IMR-90 (cell line): ENCODE data around the gene ITGB1BP1. TPM values are rescaled to one million over a fixed set of nuclear protein-coding genes. Genes with fewer than 3 reads are reported as not detected.

ENCODE experiments used
- ATAC-seq: fragments of 200-7000 bp; cut with Tn5 transposase; 2 replicates; pipeline ENCODE4 v1.9.1; 2020; ENCODE audit warnings: low read depth, mild to moderate bottlenecking, moderate library complexity
- BruUV-seq: library from RNA; stranded (reverse); fragments of 400-500 nt; replicated peaks from 2 replicates; lab custom pipeline; 2021; lab: Mats Ljungman, UMichigan
- CTCF ChIA-PET: fragments of 300-600 bp; formaldehyde crosslinking; extraction: SDS; loops from one replicate; lab custom pipeline; 2021; ENCODE audit warnings: antibody characterized with exemption; lab: Yijun Ruan, JAX
- POLR2A ChIA-PET: fragments of 300-600 bp; sonication (Branson Sonifier 250); formaldehyde crosslinking; loops from one replicate; lab custom pipeline; 2022; ENCODE audit warnings: antibody characterized with exemption; ENCODE audit not compliant: unreplicated experiment; lab: Charles Lee
- DNase-seq: peaks from one replicate; pipeline ENCODE4 v3.0.0; 2013
- H2AFZ ChIP-seq: replicated peaks from 2 replicates; pipeline ENCODE3; 2013; ENCODE audit warnings: low read length, mild to moderate bottlenecking; ENCODE audit not compliant: poor library complexity
- H2AK5ac ChIP-seq: 2 replicates; pipeline ENCODE4 v1.6.1; 2013; ENCODE audit warnings: low read depth, low read length, inconsistent platforms
- H2AK9ac ChIP-seq: replicated peaks from 2 replicates; pipeline ENCODE3; 2013; ENCODE audit warnings: mild to moderate bottlenecking, low read depth, low read length, moderate library complexity; ENCODE audit not compliant: poor library complexity
- H2BK120ac ChIP-seq: 2 replicates; pipeline ENCODE4 v1.6.1; 2013; ENCODE audit warnings: low read depth, low read length, inconsistent platforms
- H2BK15ac ChIP-seq: 3 replicates; pipeline ENCODE4 v1.6.1; 2013; ENCODE audit warnings: low read depth, low read length, inconsistent platforms
- H2BK20ac ChIP-seq: 2 replicates; pipeline ENCODE4 v1.6.1; 2013; ENCODE audit warnings: low read depth, mild to moderate bottlenecking, inconsistent platforms, low read length, moderate library complexity
- H2BK5ac ChIP-seq: 2 replicates; pipeline ENCODE4 v1.6.1; 2013; ENCODE audit warnings: mild to moderate bottlenecking, low read depth, low read length, inconsistent platforms; ENCODE audit not compliant: poor library complexity, severe bottlenecking
- H3K14ac ChIP-seq: replicated peaks from 2 replicates; pipeline ENCODE4 v1.6.1; 2013; ENCODE audit warnings: low read depth, low read length, inconsistent platforms
- H3K18ac ChIP-seq: 2 replicates; pipeline ENCODE4 v1.6.1; 2013; ENCODE audit warnings: low read depth, low read length, control low read depth
- H3K23ac ChIP-seq: 2 replicates; pipeline ENCODE4 v1.6.1; 2013; ENCODE audit warnings: low read depth, low read length, inconsistent platforms
- H3K27ac ChIP-seq: 2 replicates; pipeline ENCODE4 v1.5.1; 2013; ENCODE audit warnings: mild to moderate bottlenecking, control low read depth, low read length; ENCODE audit not compliant: insufficient read depth
- H3K27me3 ChIP-seq: 2 replicates; pipeline ENCODE4 v1.6.1; 2013; ENCODE audit warnings: low read length; ENCODE audit not compliant: control insufficient read depth, insufficient read depth
- H3K36me3 ChIP-seq: 2 replicates; pipeline ENCODE4 v1.6.1; 2013; ENCODE audit warnings: low read length, mixed read lengths; ENCODE audit not compliant: control insufficient read depth, insufficient read depth
- H3K4ac ChIP-seq: 2 replicates; pipeline ENCODE4 v1.6.1; 2013; ENCODE audit warnings: low read depth, low read length, inconsistent platforms
- H3K4me1 ChIP-seq: 2 replicates; pipeline ENCODE4 v1.6.1; 2013; ENCODE audit warnings: low read length, mixed read lengths; ENCODE audit not compliant: control insufficient read depth, insufficient read depth
- H3K4me2 ChIP-seq: 2 replicates; pipeline ENCODE4 v1.6.1; 2013; ENCODE audit warnings: low read depth, mild to moderate bottlenecking, control low read depth, low read length, moderate library complexity
- H3K4me3 ChIP-seq: 2 replicates; pipeline ENCODE4 v1.5.1; 2013; ENCODE audit warnings: low read depth, mild to moderate bottlenecking, control low read depth, low read length, moderate library complexity; ENCODE audit not compliant: insufficient read depth
- H3K56ac ChIP-seq: 2 replicates; pipeline ENCODE4 v1.6.1; 2013; ENCODE audit warnings: low read length, inconsistent platforms; ENCODE audit not compliant: insufficient read depth; ENCODE audit errors: extremely low read depth
- H3K79me1 ChIP-seq, 2 experiments: 2 replicates each; pipeline ENCODE4 v1.6.1; 2013; ENCODE audit warnings: low read length in 2 of 2, inconsistent platforms in 1 of 2, low read depth in 1 of 2
- H3K9ac ChIP-seq: 2 replicates; pipeline ENCODE4 v1.6.1; 2013; ENCODE audit warnings: low read depth, low read length, control low read depth
- H3K9me1 ChIP-seq: 2 replicates; pipeline ENCODE4 v1.6.1; 2013; ENCODE audit warnings: low read length, inconsistent platforms; ENCODE audit not compliant: insufficient read depth
- H3K9me3 ChIP-seq: 2 replicates; pipeline ENCODE4 v1.6.1; 2013; ENCODE audit warnings: low read length; ENCODE audit not compliant: control insufficient read depth, insufficient read depth
- H4K20me1 ChIP-seq: 2 replicates; pipeline ENCODE4 v1.6.1; 2013; ENCODE audit warnings: low read length, inconsistent platforms; ENCODE audit not compliant: insufficient read depth
- H4K5ac ChIP-seq: 2 replicates; pipeline ENCODE4 v1.6.1; 2013; ENCODE audit warnings: mild to moderate bottlenecking, low read depth, low read length, control low read depth
- H4K8ac ChIP-seq, 2 experiments: 2 replicates each; pipeline ENCODE4 v1.6.1; 2013; ENCODE audit warnings: low read depth in 2 of 2, low read length in 2 of 2, control low read depth in 1 of 2, inconsistent platforms in 1 of 2
- H4K91ac ChIP-seq: 2 replicates; pipeline ENCODE4 v1.6.1; 2013; ENCODE audit warnings: low read depth, low read length, inconsistent platforms; ENCODE audit not compliant: insufficient read depth
- MAFK ChIP-seq: IDR thresholded peaks from 2 replicates; pipeline ENCODE4 v1.6.1; 2012; ENCODE audit warnings: low read depth, low read length, improper control_type of control experiment
- RCOR1 ChIP-seq: IDR thresholded peaks from 2 replicates; pipeline ENCODE4 v1.6.1; 2012; ENCODE audit warnings: mild to moderate bottlenecking, low read length, improper control_type of control experiment; ENCODE audit not compliant: insufficient replicate concordance
- USF2 ChIP-seq: fragments of 150-350 bp; IDR thresholded peaks from 2 replicates; pipeline ENCODE4 v1.6.1; 2017; ENCODE audit warnings: mild to moderate bottlenecking, antibody characterized with exemption, low read length, low read depth
- WGBS, 2 experiments: methylation state at CpG; one replicate each; pipeline versions ENCODE4 v1.1.5 to v1.1.7; 2013; ENCODE audit warnings: missing lambda C conversion rate in 2 of 2; ENCODE audit not compliant: insufficient read length in 1 of 2; ENCODE audit errors: extremely low coverage in 2 of 2; 5-methylcytosine and 5-hydroxymethylcytosine counted together
- dilution Hi-C: fragments of 300-500 bp; cut with HindIII; formaldehyde crosslinking; loops from one replicate; pipeline ENCODE4 v1.14.3; 2018; ENCODE audit warnings: low sequenced_read_pairs; ENCODE audit not compliant: unreplicated experiment
- in situ Hi-C: fragments of 300-500 bp; cut with MboI; formaldehyde crosslinking; loops from 3 replicates; pipeline ENCODE4 v1.14.3; 2019; ENCODE audit warnings: low sequenced_read_pairs, inconsistent platforms, mixed read lengths
- intact Hi-C: fragments of 100-400 bp; cut with micrococcal nuclease; formaldehyde crosslinking; loops from 2 replicates; pipeline ENCODE4 v1.10.0; 2022
- polyA plus RNA-seq, 3 experiments: library from polyadenylated mRNA; depleted of rRNA; stranded (reverse); fragments of >200 nt; gene quantifications; 2 replicates each; pipeline ENCODE4 v1.2.3, GENCODE V29; 2012; ENCODE audit warnings: low replicate concordance in 1 of 3
- total RNA-seq: library from RNA; depleted of rRNA; stranded (reverse); fragments of >200 nt; gene quantifications from 2 replicates; pipeline ENCODE4 v1.2.3, GENCODE V29; 2012

The ITGB1BP1 gene
- total and polyA plus RNA-seq, 2 of the 4 experiments (the other 2 are of a cell fraction): 48.6 to 88.1 TPM

DNA sequence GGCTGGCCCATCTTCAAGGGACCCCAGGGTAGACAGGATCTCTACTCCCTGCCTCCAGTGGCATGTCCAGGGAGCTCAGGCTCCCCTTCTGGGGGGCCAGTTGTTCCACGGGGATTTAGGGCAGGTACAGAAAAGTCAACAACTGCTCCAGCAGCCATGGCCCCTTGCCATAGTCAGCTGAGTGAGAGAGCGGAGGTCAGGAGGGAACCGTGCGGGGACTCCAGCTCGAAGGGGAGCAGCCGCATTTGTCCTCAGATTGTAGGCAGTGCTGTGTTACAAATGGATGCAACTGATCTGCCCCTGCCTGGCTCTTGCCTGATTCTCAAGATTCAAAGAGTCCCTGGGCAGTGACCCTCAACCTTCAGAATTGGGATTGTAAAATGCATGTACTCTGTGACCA, 49.9 kb downstream of the ITGB1BP1 start:
- H2BK20ac ChIP-seq: no peak overlapping the region
- H4K5ac ChIP-seq: no peak overlapping the region
- H3K18ac ChIP-seq: no peak overlapping the region
- WGBS, 2 experiments: 97% methylated on average over 5 of the region's 6 CpGs; no CpG with 5 or more reads in 1 of the 2 experiments
- no peak for TF ChIP-seq RCOR1
- no peak for TF ChIP-seq USF2
- TF ChIP-seq MAFK: no peak
- no peak for DNase-seq
- no peak overlapping the region for H3K27ac ChIP-seq
- H3K4me1 ChIP-seq: peaks cover 20% of the 10 kb centered on the region
- H3K4ac ChIP-seq: no peak overlapping the region
- H2AK9ac ChIP-seq: no peak overlapping the region
- H3K9me3 ChIP-seq: no peaks in the 10 kb centered on the region
- H4K91ac ChIP-seq: no peak overlapping the region
- H2BK120ac ChIP-seq: no peak overlapping the region
- no peak overlapping the region for H3K14ac ChIP-seq
- CTCF ChIA-PET: no interaction called here
- no peak overlapping the region for H3K4me3 ChIP-seq
- POLR2A ChIA-PET: no interaction called here
- intact Hi-C loops: loop anchor here (5.0 kb wide), 1 partner anchor 166 kb away; the partner anchor contains the start of gene ASAP2
- peak overlapping the region; percentile 0; the same call in 1 of the 2 replicates for H2AK5ac ChIP-seq
- no peak overlapping the region for H2AFZ ChIP-seq
- no peak overlapping the region for H3K4me2 ChIP-seq
- BruUV-seq: no TSS peak
- H2BK5ac ChIP-seq: no peak overlapping the region
- no peaks in the 10 kb centered on the region for H3K27me3 ChIP-seq
- peaks cover 31% of the 10 kb centered on the region for H3K36me3 ChIP-seq
- no peak for ATAC-seq
- no peak overlapping the region for H3K9ac ChIP-seq
- H3K23ac ChIP-seq: no peak overlapping the region
- H4K20me1 ChIP-seq: no peaks in the 10 kb centered on the region
- dilution Hi-C loops: no loop called here
- peaks cover 31 to 71% of the 10 kb centered on the region in 2 experiments for H3K79me1 ChIP-seq
- H3K56ac ChIP-seq: no peak overlapping the region
- H4K8ac ChIP-seq: no peak overlapping the region
- H3K9me1 ChIP-seq: peaks cover 16% of the 10 kb centered on the region
- in situ Hi-C loops: loop anchor here (10.0 kb wide), 1 partner anchor 229 kb away; no protein-coding TSS in a partner anchor
- H2BK15ac ChIP-seq: no peak overlapping the region
